NCI-H82 treated with DMSO at 0.1 percent for 48 hours (cell line): Measurements from ENCODE around the gene TMEM11.

Experiments used
- DNase-seq: peaks from one replicate; lab custom pipeline; 2025; ENCODE audit not compliant: unreplicated experiment; lab: John Stamatoyannopoulos, UW

The TMEM11 gene

DNA sequence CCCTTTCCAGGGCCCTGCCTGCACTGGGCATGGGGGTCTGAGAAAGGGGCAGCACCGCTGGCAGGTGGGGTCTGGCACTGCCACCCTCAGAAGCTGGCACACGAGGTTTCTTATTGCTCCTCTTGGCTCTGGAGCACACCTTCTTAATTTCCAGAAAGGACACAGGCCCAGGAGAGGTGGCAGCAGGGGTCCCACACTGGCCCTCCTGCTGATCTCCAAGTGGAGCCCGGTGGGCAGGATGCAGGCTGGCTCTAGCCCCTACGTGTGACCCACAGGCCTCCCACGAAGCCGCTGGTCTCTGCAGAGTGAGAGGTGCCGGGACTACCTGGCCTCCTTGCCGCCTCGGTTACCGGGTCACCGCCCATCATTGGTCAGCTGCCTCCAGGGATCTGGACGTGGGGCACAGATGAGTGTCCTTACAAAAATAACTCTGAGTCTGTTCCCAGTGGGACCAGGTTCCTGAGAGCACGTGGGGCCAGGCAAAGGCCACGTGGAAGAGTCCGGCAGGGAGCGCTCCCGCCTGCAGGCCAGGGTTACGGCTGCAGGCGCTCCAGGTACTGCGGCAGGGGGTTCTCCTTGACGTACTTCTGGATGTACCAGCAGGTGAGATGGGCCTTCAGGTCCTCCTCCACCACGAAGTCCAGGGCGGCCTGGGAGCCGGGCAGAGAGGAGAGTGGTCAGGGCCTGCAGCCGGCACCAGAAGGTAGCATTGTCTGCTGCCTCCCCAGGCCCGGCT, 29.0 kb upstream of the TMEM11 start:
- DNase-seq, result no peak

GRCh38 chr17:21242026-21242697, 28.2 kb upstream of the TMEM11 start:
- DNase-seq, result no peak

DNA sequence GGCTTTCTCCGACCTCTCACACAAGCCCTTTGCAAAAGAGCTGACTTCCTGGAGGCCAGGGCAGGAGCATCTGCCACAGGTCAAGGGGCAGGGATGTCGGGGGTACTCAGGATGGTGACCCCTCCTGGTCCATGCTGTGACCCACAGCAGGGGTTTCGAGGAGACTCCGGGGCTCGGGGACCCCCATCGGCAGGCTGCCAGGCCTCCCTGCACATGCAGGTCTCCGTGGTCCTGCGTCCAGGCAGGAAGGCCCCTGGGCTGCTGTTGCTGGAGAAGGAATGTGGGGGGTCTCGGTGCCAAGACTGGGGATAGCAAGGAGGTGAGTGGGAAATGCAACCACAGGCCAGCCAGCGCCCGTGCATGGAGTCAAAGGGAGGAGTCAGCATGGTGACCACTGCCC, 27.6 kb upstream of the TMEM11 start:
- DNase-seq, result no peak

DNA sequence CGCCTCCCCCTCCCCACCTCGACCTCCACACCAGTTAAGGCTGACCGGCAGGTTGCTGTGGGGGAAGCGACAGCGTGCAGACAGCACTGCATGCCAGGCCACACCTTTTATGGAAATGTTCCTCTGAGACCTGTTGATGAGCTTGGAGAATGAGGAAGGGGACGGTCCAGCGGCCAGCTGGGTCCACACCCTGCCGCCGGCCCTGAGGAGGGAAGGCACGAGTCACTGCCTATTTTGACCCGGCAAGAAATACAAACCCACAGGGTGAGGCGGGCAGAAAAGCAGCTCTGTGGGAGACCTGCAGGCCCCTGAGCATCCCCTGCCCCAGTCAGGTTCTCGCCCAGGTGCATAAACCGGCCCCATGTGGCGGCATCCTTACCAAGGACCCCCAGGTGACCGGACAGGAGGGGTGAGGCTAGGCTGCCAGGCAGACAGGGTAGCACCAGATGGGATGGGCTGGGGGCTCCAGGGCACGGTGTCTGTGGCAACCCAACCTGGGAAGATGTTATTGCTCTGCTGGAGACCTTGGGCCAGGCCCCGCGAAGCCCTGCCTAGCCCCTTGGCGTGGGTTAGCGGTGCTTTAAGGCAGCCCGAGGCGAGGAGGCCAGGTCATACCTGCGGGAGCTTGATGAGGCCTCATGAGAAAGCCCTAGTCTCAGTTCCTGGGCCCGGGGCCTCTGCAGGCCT, 26.6 kb upstream of the TMEM11 start:
- no peak for DNase-seq

DNA sequence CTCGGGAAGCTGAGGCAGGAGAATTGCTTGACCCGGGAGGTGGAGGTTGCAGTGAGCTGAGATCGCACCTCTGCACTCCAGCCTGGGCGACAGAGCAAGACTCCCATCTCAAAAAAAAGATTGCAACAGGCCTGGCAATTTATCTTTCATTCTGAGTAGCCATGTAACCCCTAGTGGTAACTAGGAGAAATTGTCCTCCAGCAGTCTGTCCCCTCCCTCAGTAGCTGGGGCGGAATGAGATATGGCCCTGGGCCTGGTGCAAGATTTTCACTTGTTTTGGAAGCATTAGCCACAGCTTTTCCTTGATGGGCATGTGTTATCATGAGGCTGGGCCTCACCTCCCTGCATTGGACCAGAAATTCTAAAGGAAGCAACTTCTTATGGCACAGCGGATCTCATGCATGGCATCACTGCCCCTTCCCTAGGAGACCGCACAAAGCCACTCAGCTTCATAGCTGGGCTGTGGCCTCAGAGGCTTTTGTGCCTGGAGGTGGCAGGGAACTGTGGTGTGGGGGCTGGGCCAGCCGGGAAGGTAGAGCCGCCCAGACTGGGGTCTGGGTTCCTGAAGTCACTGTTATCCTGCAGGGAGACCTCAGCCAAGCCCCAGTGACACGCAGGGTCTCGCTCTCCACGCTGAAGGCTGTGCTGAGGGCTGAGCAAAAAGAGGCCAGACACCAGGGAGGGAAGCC, 25.9 kb upstream of the TMEM11 start:
- peak; percentile 11 for DNase-seq

DNA sequence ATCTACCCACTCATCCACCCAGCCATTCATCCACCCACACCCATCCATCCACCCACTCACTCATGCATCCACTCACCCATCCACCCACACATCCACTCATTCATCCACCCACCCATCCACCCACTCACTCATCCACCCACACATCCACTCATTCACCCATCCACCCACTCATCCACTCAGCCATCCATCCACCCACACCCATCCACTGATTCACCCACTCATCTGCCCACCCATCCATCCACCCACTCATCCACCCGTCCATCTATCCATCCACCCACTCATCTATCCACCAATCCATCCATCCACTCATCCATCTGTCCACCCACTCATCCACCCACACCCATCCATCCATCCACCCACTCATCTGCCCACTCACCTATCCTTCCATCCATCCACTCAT, 22.0 kb upstream of the TMEM11 start:
- no peak for DNase-seq

DNA sequence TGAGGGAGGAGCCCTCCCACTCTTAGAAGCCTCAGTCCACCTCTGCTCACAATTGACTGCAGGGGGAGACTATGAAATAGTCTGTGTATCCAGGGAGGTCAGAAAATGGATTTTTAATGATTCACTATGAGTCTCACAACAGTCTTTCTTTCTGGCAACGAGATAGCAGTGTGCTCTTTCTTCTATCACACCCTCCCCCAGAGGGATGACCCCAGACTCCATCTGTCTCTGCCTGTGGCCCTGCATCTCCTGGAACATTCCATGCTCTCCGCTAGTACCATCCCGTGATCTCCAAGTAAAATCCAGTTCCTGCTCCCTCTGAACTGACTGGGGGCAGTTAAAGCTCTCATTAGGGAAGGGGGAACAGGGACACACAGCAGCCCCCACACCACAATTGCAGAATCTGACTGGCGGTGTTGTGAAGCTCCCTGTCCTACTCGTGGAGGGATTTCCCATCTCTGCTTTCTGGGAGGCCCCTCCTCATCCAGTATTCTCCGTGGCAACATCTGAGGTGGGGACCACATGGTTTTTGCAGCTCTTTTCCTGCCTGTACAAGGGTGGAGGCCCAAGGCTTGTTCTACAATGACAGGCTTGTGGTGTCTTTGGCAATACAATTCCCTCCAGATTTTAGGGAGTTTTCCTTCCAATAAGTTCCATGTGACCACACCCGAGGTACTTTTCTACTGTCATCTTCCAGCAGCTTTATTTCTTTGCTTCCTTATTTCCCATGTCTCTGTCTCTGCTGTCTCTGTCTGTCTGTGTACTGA, 19.8 kb upstream of the TMEM11 start:
- DNase-seq, result no peak

DNA sequence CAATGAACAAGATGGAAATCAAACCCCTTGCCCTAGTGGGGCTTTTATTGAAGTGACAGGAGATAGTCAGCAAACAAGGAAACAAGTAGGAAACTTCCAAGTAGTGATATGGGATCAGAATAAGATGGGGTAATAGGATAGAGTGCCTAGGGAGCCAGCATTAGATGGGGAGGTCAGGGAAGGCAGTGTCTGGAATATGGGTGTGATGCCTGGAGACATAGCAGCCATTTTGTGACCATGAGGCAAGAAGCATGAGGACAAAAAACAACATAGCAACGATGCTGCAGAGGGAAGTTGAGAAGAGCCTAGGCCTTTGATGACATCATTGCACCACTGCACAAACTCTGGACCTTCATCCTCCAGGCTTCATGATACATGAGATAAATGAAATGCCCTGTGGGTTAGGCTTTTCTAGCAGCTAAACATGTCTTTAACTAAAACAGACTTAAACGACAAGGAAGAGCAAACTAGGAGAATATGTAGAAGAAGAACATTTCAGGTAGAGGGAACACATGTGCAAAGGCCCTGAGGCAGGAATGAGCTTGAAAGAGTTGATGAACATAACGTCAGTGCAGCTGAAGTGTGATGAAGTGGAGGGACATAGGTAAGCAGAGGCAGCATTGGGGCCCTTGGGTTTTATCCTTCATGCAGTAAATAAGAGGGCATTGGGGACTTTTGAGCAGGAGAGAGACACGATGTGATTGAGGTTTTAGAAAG, 18.2 kb upstream of the TMEM11 start:
- DNase-seq, result no peak

GRCh38 chr17:21231533-21231932, 17.6 kb upstream of the TMEM11 start:
- DNase-seq, result no peak

GRCh38 chr17:21228845-21229244, 14.9 kb upstream of the TMEM11 start:
- no peak for DNase-seq

DNA sequence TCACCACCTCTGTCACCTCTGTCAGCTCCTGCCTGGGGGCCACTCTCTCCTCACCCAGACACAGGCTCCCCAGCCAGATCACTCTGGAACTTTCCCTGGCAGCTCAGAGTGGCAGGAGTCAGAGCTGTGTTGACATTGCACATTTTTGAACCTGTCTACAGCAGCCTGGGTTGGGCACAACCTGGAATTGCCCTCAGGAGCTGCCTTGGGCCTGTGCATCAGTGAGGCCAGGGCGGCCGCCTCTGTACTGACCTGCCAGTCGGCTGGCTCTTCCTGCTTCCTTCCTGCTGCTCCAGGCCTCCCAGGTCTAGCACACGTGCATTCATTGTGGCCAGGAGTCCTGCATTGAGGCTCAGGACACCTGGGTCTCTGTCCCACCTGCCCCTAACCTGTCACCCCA, 14.2 kb upstream of the TMEM11 start:
- no peak for DNase-seq

DNA sequence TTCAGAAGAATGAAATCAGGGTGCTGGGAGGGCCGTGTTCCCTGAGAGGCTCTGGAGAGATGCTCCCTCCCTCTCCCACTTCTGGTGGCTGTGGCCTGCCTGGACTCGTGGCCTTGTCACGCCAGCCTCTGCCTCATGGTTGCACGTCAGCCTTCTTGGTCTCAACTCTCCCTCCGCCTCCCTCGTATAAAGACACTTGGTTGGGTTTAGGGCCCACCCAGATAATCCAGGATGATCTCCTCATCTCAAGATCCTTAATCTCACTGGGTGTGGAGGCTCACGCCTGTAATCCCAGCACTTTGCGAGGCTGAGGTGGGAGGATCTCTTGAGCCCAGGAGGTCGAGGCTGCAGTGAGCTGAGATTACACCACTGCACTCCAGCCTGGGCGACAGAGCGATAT, 13.3 kb upstream of the TMEM11 start:
- peak; percentile 72 for DNase-seq

GRCh38 chr17:21223086-21223485, 9.1 kb upstream of the TMEM11 start:
- DNase-seq, result no peak

GRCh38 chr17:21218831-21219380, 4.9 kb upstream of the TMEM11 start:
- DNase-seq, result no peak

- no peak for DNase-seq
These were observed 4.1 kb upstream of the TMEM11 start for GRCh38 chr17:21218101-21218500.

DNA sequence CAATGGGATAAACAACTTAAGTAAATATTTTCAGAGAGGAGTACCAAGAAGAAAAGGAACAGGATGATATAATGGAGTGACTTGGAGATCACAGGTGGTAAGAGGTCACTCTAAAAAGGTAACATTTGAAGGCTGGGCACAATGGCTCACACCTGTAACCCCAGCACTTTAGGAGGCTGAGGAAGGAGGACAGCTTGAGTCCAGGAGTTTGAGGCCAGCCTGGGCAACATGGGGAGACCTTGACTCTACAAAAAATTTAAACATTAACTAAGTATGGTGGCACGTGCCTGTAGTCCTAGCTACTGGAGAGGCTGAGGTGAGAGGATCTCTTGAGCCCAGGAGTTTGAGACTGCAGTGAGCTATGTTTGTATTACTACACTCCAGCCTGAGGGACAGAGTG, 3.4 kb upstream of the TMEM11 start:
- DNase-seq, result no peak

- no peak for DNase-seq
These were observed 2.0 kb upstream of the TMEM11 start for GRCh38 chr17:21215935-21216334.

DNA sequence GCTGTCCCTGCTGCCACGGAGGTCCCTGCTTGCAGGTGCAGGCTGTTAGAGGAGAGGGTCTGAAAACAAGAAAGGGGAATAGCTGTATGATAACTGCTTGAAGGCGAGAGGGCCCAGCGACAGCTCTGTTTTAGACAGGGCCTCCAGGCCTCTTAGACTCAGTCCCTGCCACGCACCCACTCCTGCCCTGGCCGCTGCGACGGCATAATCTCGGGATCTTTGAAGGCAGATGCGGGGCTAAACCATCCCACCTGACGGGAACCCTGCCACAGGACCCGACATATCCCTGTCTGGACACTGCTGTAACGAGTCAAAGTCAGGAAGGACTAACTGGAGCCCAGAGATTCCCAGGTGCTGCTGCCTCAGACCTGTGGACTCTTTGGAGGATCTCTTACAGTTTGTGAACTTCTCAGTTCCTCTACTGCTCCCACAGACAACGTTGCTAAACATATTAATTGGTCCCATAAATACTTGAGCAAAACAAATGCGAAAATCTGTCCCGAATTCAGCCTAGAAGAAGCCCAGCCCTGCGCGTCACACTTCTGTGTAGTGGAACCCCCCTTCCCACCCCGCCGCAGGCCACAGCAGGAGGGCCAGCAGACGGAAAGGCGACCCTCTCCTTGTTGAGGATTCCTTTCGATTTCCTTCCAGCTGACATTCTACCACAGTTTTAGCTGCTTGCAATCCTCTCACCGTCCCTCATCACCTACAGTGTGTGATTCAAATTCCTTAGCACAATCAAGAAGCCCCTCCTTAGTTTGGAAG, 998 bp upstream of the TMEM11 start:
- no peak for DNase-seq

- no peak for DNase-seq
These were observed 335 bp downstream of the TMEM11 start for GRCh38 chr17:21213638-21214014.
